ENCODE results near the gene CBX2.

DNA sequence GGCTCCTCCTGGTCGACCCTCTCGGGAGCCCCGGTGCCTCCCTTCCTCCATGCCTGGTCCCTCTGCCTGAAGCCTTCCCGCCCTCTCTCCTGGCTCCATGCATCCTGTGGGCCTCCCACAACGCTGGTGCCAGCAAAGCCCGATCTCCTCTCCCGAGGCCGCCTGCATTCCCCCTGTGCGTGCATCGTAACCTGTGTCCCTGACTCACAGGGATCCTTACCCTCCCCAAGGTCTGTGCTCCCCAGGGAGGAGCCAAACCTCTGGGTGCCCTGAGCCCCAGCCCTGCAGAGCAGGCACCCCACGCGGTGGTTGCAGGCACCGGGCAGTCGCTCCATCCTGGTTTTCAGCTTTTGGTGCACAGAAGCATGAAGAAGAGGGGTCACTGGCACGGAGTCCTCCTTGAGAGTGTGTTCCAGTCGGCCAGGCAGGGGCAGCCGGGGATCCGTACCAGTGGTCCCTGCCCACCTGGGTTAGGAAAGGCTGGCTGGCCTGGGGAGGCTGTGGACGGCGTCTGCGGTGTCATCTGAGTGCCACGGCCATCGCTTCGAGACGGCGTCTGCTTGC, 49.0 kb upstream of the CBX2 start:
- TF ChIP-seq, protein P1, sequence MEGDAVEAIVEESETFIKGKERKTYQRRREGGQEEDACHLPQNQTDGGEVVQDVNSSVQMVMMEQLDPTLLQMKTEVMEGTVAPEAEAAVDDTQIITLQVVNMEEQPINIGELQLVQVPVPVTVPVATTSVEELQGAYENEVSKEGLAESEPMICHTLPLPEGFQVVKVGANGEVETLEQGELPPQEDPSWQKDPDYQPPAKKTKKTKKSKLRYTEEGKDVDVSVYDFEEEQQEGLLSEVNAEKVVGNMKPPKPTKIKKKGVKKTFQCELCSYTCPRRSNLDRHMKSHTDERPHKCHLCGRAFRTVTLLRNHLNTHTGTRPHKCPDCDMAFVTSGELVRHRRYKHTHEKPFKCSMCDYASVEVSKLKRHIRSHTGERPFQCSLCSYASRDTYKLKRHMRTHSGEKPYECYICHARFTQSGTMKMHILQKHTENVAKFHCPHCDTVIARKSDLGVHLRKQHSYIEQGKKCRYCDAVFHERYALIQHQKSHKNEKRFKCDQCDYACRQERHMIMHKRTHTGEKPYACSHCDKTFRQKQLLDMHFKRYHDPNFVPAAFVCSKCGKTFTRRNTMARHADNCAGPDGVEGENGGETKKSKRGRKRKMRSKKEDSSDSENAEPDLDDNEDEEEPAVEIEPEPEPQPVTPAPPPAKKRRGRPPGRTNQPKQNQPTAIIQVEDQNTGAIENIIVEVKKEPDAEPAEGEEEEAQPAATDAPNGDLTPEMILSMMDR (IDR thresholded peaks at IDR 0.05): no peak
- TF ChIP-seq TP53 (CRISPR knock-in tag; IDR thresholded peaks at IDR 0.05) (no peak), NR3C1 (IDR thresholded peaks at IDR 0.05) (no peak), ZC3H11A (IDR thresholded peaks at IDR 0.05) (no peak), EP300 (IDR thresholded peaks at IDR 0.05) (no peak)
